Gastroesophageal sphincter (tissue), 4 donors: ENCODE measurements around the gene STUM. TPM values are rescaled to one million over a fixed set of nuclear protein-coding genes. Genes with fewer than 3 reads are reported as not detected.

ENCODE experiments used
- ATAC-seq: fragments of 150-250 bp; one replicate; pipeline ENCODE4 v1.9.1; 2016; ENCODE audit warnings: mild to moderate bottlenecking, moderate library complexity
- H3K27ac ChIP-seq, 4 donors: fragments of 200-600 bp; sonication (generic) in 3 of 4; 1 replicate in 3 of 4; 2 replicates in 1 of 4; pipeline ENCODE4 v1.5.1; 2016 to 2019
- H3K27me3 ChIP-seq: fragments of 200-600 bp; sonication (generic); one replicate; pipeline ENCODE4 v1.5.1; 2019
- H3K36me3 ChIP-seq, 2 donors: fragments of 200-600 bp; sonication (generic); one replicate each; pipeline ENCODE4 v1.5.1; 2019; ENCODE audit warnings: control low read depth in 1 of 2
- H3K4me1 ChIP-seq, 3 donors: fragments of 200-600 bp; sonication (generic); 1 replicate in 2 of 3; 2 replicates in 1 of 3; pipeline ENCODE4 v1.5.1; 2016 to 2019; ENCODE audit warnings: control low read depth in 2 of 3
- H3K4me3 ChIP-seq, 2 donors: fragments of 200-600 bp; sonication (generic); one replicate each; pipeline ENCODE4 v1.5.1; 2019; ENCODE audit warnings: mild to moderate bottlenecking in 1 of 2, moderate library complexity in 1 of 2
- H3K9me3 ChIP-seq, 3 donors: fragments of 200-600 bp; sonication (generic); one replicate each; pipeline ENCODE4 v1.5.1; 2017 to 2019; ENCODE audit warnings: control low read depth in 2 of 3
- CTCF ChIP-seq, 4 experiments: fragments of 200-600 bp in 2 of 4; fragments of 450-650 bp in 2 of 4; sonication (generic) in 1 of 4; IDR thresholded peaks; one replicate each; pipeline ENCODE4 v1.5.1; 2017 to 2019; ENCODE audit warnings: antibody characterized with exemption in 4 of 4, mild to moderate bottlenecking in 2 of 4, moderate library complexity in 2 of 4
- EP300 ChIP-seq: sonication (generic); formaldehyde crosslinking; IDR thresholded peaks from one replicate; pipeline ENCODE4 v1.6.1; 2017; ENCODE audit warnings: antibody characterized with exemption, mild to moderate bottlenecking
- POLR2A ChIP-seq, 2 donors: fragments of 450-650 bp; IDR thresholded peaks; one replicate each; pipeline ENCODE4 v1.6.1; 2017; ENCODE audit warnings: antibody characterized with exemption in 2 of 2, mild to moderate bottlenecking in 2 of 2, moderate library complexity in 1 of 2
- POLR2AphosphoS5 ChIP-seq: sonication (generic); formaldehyde crosslinking; IDR thresholded peaks from one replicate; pipeline ENCODE4 v1.6.1; 2017; ENCODE audit warnings: antibody characterized with exemption
- WGBS, 2 donors: methylation state at CpG; one replicate each; pipeline ENCODE4 v1.1.5; 2018; ENCODE audit warnings: low coverage in 1 of 2; 5-methylcytosine and 5-hydroxymethylcytosine counted together
- total RNA-seq, 4 donors: library from RNA; depleted of rRNA; stranded (reverse); fragments of >200 nt; gene quantifications; one replicate each; pipeline ENCODE4 v1.1.0, GENCODE V29; 2016

Gene STUM
- total RNA-seq, 4 donors from 2014 or later: 2.8 to 9.1 (median 4.5) TPM

- Histone ChIP-seq H3K4me1 (peaks cover 0 to 8% (median 0%) of the 10 kb centered on the region in 3 donors), H3K36me3 (no peaks in the 10 kb centered on the region), H3K9me3 (no peaks in the 10 kb centered on the region), H3K27me3 (no peaks in the 10 kb centered on the region), H3K27ac (no peak overlapping the region), H3K4me3 (no peak overlapping the region)
- ATAC-seq: no peak
- 100% methylated on average over 1 to 2 of the region's 4 CpGs for WGBS, 2 donors
- TF ChIP-seq CTCF (IDR thresholded peaks at IDR 0.05) (no peak), POLR2AphosphoS5 (no peak), EP300 (no peak), POLR2A (IDR thresholded peaks at IDR 0.05) (no peak)
These were observed 17.0 kb upstream of the STUM start for GRCh38 chr1:226531360-226532093.

GRCh38 chr1:226532553-226532952 lies 16.0 kb upstream of the STUM start:
- 78 to 90% methylated on average over 2 of the region's 2 CpGs for WGBS, 2 donors
- no peak for ATAC-seq
- no peaks in the 10 kb centered on the region for H3K36me3 ChIP-seq
- no peaks in the 10 kb centered on the region for H3K4me1 ChIP-seq
- H3K27ac ChIP-seq: no peak overlapping the region
- TF ChIP-seq CTCF (IDR thresholded peaks at IDR 0.05) (no peak), POLR2AphosphoS5 (no peak), EP300 (no peak), POLR2A (IDR thresholded peaks at IDR 0.05) (no peak)
- H3K9me3 ChIP-seq: no peaks in the 10 kb centered on the region
- H3K27me3 ChIP-seq: no peaks in the 10 kb centered on the region
- no peak overlapping the region for H3K4me3 ChIP-seq

GRCh38 chr1:226533220-226533619 lies 15.3 kb upstream of the STUM start:
- Histone ChIP-seq H3K36me3 (no peaks in the 10 kb centered on the region), H3K4me3 (no peak overlapping the region), H3K27ac (no peak overlapping the region), H3K4me1 (no peaks in the 10 kb centered on the region), H3K9me3 (no peaks in the 10 kb centered on the region), H3K27me3 (no peaks in the 10 kb centered on the region)
- ATAC-seq: no peak
- WGBS, 2 donors: 63 to 81% methylated on average over 4 to 5 of the region's 5 CpGs
- TF ChIP-seq POLR2A (IDR thresholded peaks at IDR 0.05): no peak
- TF ChIP-seq POLR2AphosphoS5: no peak
- TF ChIP-seq EP300: no peak

GRCh38 chr1:226534098-226534497 lies 14.5 kb upstream of the STUM start:
- no peak for TF ChIP-seq POLR2A (IDR thresholded peaks at IDR 0.05)
- no peak for TF ChIP-seq CTCF (IDR thresholded peaks at IDR 0.05)
- no peak for TF ChIP-seq POLR2AphosphoS5
- no peak for TF ChIP-seq EP300
- WGBS, 2 donors: 71 to 86% methylated on average over 1 to 3 of the region's 3 CpGs
- no peak overlapping the region for H3K4me3 ChIP-seq
- no peak for ATAC-seq
- no peaks in the 10 kb centered on the region for H3K27me3 ChIP-seq
- H3K9me3 ChIP-seq: no peaks in the 10 kb centered on the region
- H3K36me3 ChIP-seq: no peaks in the 10 kb centered on the region
- no peak overlapping the region for H3K27ac ChIP-seq
- no peaks in the 10 kb centered on the region for H3K4me1 ChIP-seq

GRCh38 chr1:226534645-226535044 lies 13.9 kb upstream of the STUM start:
- Histone ChIP-seq H3K27me3 (no peaks in the 10 kb centered on the region), H3K4me3 (no peak overlapping the region), H3K9me3 (no peaks in the 10 kb centered on the region), H3K27ac (no peak overlapping the region), H3K4me1 (no peaks in the 10 kb centered on the region), H3K36me3 (no peaks in the 10 kb centered on the region)
- WGBS, 2 donors: no CpG with 5 or more reads among the region's 2 CpGs
- ATAC-seq: no peak
- TF ChIP-seq EP300 (no peak), POLR2AphosphoS5 (no peak), POLR2A (IDR thresholded peaks at IDR 0.05) (no peak), CTCF (IDR thresholded peaks at IDR 0.05) (no peak)
